Hematopoietic multipotent progenitor cell treated with erythropoietin and hydrocortisone succinate and interleukin-3 and kit ligand, for 8 days (in vitro differentiated cells): ENCODE data around the gene PGAM2.
A peak's percentile ranks its signal among the peaks of the same experiment; 100 is the strongest.
"Not testable (repeated sequence)": the region's sequence is repeated elsewhere in the genome, so short reads cannot be mapped to it uniquely, and the experiment has no call there.

ENCODE experiments used
- DNase-seq: peaks from one replicate; pipeline ENCODE4 v3.0.0-alpha.2; 2015

The PGAM2 gene

DNA sequence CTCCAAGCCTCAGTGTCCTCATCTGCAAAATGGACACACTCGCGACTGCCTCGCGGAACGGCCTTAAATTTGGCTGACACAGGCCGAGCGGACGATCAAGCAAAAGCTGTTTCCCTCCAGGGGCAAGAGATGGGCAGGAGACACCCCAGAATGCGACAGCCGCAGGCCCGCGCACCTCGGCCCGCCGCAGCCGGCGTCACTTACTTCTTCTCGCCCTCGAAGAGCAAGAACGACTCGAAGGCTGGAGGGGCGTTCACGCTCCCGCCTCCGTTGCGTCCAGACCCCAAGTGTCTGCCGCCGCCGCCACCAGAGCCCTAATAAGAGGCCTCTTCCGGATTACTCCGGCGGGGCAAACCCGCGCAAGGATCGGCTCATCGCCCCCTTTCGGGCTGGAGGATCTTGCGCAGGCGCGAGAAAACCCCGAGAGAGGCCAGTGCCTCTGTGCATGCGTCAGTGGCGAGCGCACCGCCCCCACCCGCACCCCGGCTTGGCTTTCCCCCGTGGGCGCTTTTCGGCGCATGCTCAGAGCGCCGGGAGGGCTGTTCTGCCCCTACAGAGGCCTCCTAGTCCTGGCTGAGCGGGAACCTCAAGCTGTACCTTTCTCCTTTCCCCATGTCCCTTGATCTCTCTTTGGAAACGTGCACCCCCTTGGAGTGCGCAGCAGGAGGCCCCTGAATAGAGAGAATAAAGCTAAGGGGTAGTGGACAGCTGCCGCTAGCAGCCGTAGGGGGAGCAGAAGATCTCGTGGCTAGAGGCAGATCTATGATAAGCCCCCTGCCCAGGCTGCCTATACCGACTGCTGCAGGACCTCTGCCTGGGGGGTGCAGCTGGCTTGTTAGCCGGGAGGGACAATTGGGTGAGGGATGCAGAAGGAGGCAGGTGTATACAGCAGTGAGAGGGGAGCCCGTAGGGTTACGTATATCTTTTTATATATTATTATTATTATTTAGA, 46.2 kb downstream of the PGAM2 start:
- peak; percentile 97 for DNase-seq

DNA sequence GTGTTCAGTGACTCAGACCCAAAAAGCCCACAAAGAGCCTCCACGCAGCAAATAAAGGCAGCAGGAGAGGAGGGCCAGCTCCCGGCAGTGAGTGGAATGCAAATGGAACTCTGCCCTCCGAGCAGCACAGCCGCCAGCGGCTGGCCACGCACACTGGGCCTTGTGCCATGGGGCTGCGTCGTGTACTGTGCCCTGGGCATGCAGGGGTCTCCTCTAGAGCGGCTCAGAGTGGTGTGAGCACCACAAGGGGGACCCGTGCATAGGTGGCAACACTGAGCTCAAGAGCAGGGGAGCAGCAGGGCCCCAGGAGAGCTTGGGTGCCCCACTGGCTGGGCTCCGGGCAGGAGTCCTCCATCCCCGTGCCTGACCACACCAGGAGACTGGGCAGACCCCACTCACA, 50.3 kb downstream of the PGAM2 start:
- not testable (repeated sequence) for DNase-seq
